HG03135 (cell line): ENCODE results near the gene GPR3.
"Not testable (repeated sequence)": the region's sequence is repeated elsewhere in the genome, so short reads cannot be mapped to it uniquely, and the experiment has no call there.

ENCODE experiments used
- ATAC-seq: cut with Tn5 transposase; IDR thresholded peaks from one replicate; pipeline ENCODE4 v1.9.1; 2021; ENCODE audit warnings: mild to moderate bottlenecking, moderate library complexity; ENCODE audit not compliant: unreplicated experiment

GPR3 gene

DNA sequence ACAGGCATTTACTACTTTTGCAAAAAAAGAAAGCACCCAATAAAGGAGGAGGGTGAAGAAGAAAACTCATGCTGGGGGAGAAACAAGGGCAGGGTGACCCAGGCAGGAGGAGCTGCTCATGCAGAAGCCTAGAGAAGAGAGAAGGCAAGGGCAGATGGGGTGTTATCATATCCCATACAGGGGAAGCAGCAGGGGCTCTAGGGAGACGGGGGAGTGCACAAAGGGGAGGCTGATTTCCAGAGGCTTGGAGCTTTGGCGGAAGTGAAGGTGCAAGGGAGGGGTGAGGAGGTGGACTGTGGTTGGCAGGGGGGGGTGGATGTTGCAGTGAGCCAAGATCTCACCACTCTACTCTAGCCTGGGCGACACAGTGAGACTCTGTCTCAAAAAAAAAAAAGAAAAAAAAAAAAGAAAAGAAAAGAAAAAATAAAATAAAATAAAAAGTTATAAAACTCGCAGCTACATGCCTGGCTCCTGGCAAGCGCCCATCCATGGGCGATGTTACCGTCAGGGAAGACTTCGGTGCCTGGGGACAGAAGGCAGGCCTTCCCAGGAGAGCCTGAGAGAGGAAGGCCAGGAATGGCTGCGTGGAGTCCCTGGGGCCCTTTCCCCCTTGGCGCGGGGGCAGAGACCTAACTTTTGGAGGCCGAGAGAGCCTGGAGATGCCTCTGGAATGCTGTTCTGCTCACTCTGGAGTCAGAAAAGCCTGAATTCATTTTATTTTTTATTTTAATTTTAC lies 14.5 kb upstream of the GPR3 start:
- ATAC-seq, result no peak

DNA sequence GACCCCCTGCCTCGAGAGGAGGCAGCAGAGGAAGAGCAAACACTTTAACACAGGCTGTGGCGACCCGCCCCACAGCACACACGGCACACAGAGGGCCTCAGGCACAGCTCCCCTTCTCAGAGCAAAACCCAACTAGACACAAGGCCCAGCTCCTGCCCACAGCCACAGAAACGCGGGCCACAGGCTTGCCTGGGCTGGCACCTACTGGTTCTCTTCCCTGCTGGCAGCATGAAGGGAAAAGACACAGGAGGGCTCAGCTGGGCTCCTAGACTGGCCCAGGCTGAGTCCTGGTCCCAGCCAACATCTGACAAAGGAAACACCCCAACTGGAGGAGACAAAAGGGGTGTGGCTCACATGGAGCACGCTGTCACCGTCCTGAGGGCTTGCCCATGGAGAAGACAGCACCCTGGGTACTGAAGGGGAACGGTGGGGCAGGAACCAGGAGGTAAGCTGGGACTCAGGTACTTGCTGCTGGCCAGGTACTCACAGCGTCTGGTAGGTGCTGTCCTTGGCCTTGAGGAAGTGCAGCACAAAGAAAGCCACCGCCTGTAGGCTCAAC lies 12.8 kb upstream of the GPR3 start:
- no peak for ATAC-seq

DNA sequence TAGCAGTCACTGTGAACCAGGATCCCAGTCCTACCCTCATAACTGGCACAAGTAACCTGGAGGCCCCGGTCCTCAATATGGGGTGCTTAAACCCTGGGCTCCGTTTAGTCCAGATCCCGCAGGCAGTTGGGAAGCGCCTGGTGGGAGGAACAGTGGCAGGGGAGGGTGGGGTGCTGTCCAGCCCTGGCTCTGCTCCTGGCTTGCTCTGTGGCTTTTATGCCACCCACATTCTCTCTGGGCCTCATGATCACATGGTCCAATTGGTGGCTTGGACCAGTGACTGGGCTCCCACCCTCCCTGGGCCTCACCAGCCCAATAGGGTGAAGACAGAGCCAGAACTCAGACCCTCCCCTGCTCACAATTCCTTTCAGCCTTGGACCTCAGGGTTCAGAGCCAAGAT lies 12.2 kb upstream of the GPR3 start:
- ATAC-seq, result no peak

DNA sequence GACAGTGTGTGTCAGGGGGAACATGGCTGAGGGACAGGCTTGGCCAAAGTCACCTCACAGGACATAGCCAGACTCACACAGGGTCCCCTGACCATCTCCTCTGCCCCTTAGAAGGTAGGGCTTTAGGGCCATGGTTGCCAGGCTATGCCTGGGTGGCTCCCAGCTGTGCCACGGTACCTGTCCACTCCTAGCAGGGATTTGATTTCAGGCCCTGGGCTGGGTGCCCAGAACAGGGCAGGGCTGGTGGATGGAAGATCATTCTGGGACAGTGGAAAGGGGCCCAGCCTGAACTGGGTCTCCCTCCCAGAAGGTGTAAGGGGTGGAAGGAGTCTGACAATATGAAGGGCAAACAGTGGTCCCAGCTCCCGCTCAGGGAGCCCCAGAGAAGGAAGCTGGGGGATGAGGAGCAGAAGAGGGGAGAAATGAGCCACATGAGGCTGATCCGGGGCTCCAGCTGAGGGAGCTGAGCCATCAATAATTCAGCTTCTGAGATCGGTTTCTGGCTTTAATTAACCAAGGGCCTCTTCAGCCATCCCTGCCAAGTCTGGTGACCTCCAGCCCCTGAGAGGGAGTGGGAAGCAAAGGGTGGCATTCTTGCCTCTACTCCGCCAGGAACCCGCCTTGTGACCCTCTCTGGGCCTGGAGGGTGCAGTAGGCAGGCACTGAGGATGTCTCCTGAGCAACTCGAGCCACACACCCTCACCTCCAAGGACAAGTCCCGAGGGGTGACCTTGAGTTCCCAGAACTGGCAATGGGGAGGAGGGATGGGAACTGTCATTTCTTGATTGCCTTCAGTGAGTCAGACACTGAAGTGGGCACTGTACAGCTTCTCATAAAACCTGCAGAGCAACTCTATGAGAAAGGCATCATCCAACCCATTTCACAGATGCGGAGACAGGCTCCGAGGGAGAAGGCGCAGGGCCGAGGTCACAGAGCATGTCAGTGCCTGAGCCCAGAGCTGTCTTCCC lies 11.4 kb upstream of the GPR3 start:
- no peak for ATAC-seq

DNA sequence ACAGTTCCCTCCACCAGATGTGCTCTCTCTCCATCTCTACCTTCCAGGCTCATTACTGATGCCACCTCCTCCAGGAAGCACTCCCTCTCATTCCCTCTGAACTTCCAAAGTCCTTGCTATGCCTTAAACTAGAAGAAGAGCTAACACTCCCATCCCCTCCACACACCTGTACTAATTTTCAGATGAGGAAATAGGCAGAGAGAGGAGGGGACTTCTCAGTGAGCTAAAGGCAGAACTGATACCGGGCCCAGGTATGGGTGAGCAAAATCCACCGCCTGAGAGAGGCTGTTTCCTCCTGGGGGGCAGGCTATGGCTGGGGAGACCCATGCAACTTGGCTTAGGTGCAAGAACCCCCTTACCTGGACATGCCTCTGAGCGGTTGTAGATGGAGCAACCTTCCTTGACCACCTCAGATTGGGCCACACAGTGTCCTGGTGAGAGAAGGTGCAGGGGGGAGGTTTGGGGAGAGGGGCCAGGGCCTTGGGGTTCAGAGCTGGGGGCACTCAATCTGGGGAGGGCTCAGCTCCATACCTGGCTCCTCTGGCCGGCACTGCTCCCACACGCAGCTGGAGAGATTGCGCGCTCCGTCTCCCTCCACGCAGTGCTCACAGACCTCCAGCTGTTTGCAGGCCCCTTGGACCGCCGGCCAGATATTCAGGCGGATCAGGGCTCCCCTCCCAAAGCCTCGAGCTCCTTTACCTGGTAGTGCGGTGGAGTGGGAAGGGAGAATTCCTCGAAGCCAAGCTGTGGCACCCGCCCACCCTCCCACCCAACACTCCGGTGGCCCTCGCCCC lies 10.3 kb upstream of the GPR3 start:
- no peak for ATAC-seq

DNA sequence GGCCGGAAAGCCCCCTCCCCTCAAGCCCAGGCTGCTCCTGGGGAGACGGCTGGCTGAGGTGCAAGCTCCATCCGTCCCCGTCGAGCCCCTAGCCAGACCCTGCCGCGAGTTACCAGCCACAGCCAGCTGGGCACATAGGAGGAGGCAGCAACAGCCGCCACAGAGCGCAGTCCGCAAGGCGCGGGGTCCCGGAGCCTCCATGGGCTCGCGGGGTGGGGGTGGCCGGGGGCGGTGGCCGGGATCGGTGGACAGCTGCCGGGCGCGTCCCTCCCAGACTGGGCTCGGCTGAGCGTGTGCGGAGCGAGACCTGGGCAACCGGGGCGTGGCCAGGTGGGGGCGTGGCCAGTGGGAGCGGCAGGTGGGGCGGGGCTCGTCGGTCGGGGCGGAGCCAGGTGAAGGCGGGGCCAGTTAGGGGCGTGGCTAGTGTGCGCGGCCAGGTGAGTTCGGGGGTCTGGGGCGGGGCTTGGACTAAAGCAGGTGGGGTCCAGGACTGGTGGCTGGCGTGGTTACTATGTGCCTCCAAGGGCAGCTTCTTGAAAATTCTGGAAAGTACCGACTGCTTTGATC lies 9.3 kb upstream of the GPR3 start, which contains the start of gene CD164L2:
Gene CD164L2 (minus strand): TSS at position 295 of the 567 bp plus-strand sequence. CDS start 94 bp downstream, at position 201.
- ATAC-seq, result no peak

- ATAC-seq, result no peak
These were observed 8.8 kb upstream of the GPR3 start for GRCh38 chr1:27383661-27384060.

DNA sequence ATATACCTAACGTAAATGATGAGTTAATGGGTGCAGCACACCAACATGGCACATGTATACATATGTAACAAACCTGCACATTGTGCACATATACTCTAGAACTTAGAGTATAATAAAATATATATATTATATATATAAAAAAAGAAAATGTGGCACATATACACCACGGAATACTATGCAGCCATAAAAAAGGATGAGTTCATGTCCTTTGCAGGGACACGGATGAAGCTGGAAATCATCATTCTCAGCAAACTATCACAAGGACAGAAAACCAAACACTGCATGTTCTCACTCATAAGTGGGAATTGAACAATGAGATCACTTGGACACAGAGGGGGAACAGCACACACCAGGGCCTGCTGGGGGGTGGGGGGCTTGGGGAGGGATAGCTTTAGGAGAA lies 7.6 kb upstream of the GPR3 start:
- ATAC-seq, result not testable (repeated sequence)

GRCh38 chr1:27388337-27389005 lies 4.0 kb upstream of the GPR3 start:
- no peak for ATAC-seq

DNA sequence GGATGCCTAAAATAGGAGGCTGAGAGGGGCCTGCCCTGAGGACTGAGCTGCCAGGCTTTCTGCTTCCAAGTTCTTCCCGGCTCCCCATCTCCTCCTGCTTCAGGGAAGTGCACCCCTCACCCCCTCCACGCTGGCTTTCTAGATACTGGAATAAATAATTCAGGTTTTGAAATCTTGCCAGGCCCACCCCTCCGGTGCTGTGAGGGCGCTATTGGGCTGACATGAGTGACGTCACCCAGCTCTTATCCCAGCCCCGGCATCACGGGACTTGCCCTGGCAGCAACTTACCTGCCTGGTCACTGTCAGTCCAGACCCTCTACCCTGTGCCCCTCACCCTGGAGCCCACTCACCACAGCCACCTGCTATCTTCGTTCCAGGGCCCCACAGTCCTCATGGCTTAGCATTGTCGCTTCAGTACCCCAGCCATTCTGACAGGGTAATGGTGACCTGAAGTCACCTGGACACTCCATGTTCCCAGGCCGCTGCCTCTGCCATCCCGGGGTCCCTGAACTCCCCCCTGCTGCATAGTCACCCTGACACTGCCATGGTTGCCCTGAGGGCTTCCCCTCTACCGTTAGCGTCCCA lies 819 bp upstream of the GPR3 start:
- ATAC-seq, result no peak

- ATAC-seq, result no peak
These were observed 585 bp downstream of the GPR3 start for GRCh38 chr1:27392778-27393635.

- no peak for ATAC-seq
These were observed 1.3 kb downstream of the GPR3 start for GRCh38 chr1:27393641-27394281.

- no peak for ATAC-seq
These were observed 1.8 kb downstream of the GPR3 start for GRCh38 chr1:27394282-27394658.

GRCh38 chr1:27394925-27395324 lies 2.5 kb downstream of the GPR3 start:
- no peak for ATAC-seq

DNA sequence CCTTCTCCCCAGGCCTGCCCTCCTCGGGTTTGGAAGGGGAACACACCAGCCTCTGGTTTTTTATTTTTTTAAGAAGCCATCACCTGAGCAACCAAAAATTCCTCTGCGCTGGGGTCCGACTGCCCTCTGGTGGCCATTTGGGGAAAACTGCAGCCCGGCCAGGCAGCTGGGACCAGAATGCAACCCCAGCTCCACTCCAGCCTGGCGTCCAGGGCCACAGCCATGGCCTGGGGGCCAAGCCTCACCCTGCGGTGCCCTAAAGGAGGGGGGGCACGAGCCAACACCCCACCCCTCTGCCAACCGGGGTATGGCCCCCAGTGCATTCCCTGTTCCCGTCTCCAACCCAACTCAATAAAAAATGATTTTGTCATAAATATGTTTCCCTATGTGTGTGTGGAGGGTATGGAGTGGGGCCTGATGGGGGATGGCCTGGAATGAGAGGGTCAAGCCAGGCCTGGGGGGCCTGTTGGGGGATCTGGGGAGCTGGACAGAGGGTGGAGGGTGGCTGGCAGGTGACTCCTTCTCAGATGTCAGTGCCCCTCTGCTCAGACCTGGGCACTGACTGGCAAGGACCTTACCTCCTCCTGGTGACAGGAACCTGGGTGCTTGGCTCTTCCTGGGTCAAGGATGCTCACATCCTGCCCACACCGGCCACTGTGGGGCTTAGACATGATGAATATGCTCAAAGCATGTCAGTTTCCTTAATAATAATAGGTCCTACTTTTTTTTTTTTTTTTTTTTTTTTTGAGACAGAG lies 3.2 kb downstream of the GPR3 start:
- ATAC-seq, result peak; percentile 38

GRCh38 chr1:27397110-27397509 lies 4.7 kb downstream of the GPR3 start:
- no peak for ATAC-seq

- ATAC-seq, result no peak
These were observed 5.3 kb downstream of the GPR3 start for GRCh38 chr1:27397749-27398148.
